ENCODE results near the gene WNK1.

The WNK1 gene

DNA sequence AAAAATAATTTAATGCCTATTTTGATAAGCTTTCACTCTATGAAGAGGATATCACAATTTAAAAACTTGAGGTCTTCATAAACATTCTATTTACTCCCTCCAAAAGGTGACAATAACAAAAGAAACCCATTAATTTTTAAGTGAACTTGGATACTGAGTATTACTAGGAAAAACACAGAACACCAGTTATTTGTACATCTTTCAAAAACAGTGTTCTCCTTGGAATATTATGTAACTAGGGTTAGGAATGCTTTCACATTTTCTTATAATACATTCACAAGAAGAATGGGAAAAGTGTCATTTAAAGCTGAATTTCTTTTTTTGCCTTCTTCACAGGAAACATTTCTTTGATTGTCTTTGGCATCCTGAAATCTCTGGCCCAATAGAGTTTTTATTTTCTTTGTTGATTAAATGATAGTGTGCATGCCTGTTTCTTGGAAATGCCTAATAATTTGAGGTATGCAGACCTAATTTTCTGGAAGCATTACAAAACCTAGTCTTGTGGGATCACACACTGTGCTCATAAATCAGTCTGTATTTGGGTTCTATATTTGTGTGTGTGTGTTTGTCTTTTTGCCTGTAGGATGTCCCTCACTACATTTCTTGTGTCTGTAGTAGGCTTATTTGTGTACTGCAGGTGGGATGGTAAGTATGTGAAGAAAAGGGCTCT lies 76.5 kb downstream of the WNK1 start:
- no peak for DNase-seq (ENCODE audit: low read depth)
- H3K4me3 ChIP-seq (ENCODE audit: low read depth, low read length): no peak overlapping the region
- in situ Hi-C loops (cut with HindIII; ENCODE audit: low sequenced_read_pairs): no loop called here
- TF ChIP-seq, protein P1, sequence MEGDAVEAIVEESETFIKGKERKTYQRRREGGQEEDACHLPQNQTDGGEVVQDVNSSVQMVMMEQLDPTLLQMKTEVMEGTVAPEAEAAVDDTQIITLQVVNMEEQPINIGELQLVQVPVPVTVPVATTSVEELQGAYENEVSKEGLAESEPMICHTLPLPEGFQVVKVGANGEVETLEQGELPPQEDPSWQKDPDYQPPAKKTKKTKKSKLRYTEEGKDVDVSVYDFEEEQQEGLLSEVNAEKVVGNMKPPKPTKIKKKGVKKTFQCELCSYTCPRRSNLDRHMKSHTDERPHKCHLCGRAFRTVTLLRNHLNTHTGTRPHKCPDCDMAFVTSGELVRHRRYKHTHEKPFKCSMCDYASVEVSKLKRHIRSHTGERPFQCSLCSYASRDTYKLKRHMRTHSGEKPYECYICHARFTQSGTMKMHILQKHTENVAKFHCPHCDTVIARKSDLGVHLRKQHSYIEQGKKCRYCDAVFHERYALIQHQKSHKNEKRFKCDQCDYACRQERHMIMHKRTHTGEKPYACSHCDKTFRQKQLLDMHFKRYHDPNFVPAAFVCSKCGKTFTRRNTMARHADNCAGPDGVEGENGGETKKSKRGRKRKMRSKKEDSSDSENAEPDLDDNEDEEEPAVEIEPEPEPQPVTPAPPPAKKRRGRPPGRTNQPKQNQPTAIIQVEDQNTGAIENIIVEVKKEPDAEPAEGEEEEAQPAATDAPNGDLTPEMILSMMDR (IDR thresholded peaks at IDR 0.05; ENCODE audit: low read depth, low read length, missing control alignments): no peak

DNA sequence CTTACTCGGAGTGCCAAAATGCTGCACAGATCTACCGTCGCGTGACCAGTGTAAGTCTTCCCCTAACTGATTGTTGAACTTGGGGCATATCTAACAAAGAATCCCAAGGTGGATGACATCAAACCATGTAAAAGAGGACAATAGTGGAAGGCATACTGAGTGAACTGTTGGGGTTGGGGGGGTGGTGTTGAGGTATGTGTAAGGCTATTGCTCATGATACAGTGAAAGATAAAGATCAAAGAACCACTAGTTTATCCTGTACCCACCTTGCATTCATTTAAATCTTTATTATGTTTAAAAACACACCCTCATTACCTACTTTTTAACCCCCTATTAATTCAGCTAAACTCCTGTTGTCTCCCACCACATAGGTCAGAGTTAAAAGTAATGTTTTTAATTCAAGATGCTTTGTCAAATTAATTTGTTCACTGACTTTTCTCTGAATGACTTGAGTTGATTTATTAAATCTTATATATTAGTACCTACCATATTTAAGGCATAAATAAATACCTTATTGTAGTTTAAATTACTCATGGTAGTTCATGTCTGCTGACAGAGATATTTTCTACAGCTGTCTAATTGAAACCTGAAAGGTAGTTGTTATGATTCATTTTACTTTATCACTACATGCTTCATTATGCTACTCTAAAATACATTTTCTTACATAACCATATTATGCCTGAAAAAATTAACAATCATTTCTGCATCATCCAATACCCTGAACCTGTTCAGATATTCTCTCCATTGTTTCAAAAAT lies 77.9 kb downstream of the WNK1 start:
- no peak overlapping the region for H3K4me3 ChIP-seq (ENCODE audit: low read depth, low read length)
- in situ Hi-C loops (cut with HindIII; ENCODE audit: low sequenced_read_pairs): no loop called here
- TF ChIP-seq, protein P1 (IDR thresholded peaks at IDR 0.05; ENCODE audit: low read depth, low read length, missing control alignments): no peak
- DNase-seq (ENCODE audit: low read depth): no peak

DNA sequence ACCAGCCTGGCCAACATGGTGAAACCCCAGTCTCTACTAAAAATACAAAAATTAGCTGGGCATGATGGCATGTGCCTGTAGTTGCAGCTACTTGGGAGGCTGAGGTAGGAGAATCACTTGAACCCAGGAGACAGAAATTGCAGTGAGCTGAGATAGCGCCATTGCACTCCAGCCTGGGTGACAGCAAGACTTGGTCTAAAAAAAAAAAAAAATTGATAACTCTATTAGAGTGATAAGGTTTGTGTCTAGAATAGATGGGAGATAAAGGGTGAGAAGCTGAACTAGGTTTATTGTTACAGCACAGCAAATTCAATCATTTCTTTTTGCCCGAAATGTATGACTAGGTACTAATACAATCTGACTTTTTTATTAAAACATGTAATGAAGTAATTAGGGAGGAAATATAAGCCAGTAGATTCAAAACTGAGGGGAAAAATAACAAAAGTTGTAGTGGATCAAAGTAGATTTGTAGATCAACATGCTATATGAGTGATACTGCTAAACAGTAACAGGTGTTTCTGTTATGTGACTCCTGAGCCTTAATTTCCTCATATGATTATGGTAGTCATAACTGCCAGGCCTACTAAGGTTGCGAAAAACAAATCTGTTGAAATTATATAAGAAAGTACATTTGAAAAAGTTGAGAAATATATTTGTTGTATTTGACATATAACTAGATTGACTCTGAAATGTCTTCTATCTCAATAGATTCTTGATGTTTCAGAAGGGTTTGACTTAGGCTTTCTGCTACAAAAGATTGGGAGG lies 83.6 kb downstream of the WNK1 start:
- TF ChIP-seq, protein P1 (IDR thresholded peaks at IDR 0.05; ENCODE audit: low read depth, low read length, missing control alignments): no peak
- no peak overlapping the region for H3K4me3 ChIP-seq (ENCODE audit: low read depth, low read length)
- in situ Hi-C loops (cut with HindIII; ENCODE audit: low sequenced_read_pairs): no loop called here
- DNase-seq (ENCODE audit: low read depth): no peak

DNA sequence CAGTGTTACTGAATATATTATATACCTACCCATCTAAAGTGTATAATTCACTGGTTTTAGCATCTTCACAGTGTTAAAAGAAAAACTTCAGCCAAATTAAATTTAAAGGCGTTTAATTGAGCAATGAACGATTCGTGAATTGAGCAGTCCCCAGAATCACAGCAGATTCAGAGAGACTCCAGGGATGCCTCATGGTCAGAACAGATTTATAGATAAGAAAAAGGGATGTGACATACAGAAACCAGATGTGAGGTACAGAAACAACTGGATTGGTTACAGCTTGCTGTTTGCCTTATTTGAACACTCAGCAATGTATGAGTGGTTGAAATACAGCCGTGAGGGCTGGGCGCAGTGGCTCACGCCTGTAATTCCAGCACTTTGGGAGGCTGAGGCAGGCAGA lies 84.6 kb downstream of the WNK1 start:
- no peak for DNase-seq (ENCODE audit: low read depth)
- no peak overlapping the region for H3K4me3 ChIP-seq (ENCODE audit: low read depth, low read length)
- in situ Hi-C loops (cut with HindIII; ENCODE audit: low sequenced_read_pairs): no loop called here
- TF ChIP-seq, protein P1 (IDR thresholded peaks at IDR 0.05; ENCODE audit: low read depth, low read length, missing control alignments): no peak

DNA sequence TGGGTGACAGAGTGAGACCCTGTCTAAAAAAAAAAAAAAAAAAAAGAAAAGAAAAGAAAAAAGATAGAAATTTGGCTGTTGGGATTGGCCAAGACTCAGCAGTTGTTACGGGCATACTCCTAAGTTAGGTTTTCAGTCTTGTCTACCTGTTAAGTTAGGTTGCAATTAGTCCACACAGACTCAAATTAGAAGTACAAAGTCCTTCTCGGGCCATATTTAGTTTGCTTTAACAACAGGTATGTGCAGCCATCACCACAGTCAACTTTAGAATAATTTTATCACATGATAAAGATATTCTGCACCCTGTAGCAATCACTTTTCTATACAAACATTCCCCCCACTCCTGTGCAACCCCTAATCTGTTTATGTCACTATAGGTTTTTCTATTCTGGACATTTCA lies 85.2 kb downstream of the WNK1 start:
- H3K4me3 ChIP-seq (ENCODE audit: low read depth, low read length): no peak overlapping the region
- TF ChIP-seq, protein P1 (IDR thresholded peaks at IDR 0.05; ENCODE audit: low read depth, low read length, missing control alignments): no peak
- DNase-seq (ENCODE audit: low read depth): no peak
- in situ Hi-C loops (cut with HindIII; ENCODE audit: low sequenced_read_pairs): no loop called here

DNA sequence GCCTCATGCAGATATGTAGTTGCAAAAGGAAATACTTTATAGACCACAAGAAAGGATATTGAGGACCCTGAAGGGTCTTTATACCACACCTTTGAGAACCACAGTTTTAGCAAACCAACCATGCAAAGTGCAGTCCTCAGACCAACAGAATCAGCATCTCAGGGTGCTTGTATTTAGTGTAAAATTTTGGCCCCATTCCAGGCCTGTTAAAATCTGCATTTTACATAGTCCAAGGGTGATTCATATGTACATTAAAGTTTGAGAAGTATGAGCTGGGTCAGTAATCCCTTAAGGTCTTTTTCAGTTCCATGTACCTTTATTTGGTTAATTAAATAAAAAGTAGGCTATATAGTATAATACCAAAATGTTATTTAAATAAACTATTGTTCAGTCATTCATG lies 91.2 kb downstream of the WNK1 start:
- no peak for DNase-seq (ENCODE audit: low read depth)
- no peak overlapping the region for H3K4me3 ChIP-seq (ENCODE audit: low read depth, low read length)
- TF ChIP-seq, protein P1 (IDR thresholded peaks at IDR 0.05; ENCODE audit: low read depth, low read length, missing control alignments): no peak
- in situ Hi-C loops (cut with HindIII; ENCODE audit: low sequenced_read_pairs): no loop called here

All from astrocyte of the cerebellum (primary cell).